DOHH2 (cell line): ENCODE results near the gene ERC2.

Experiments
- EZH2phosphoT487 ChIP-seq: fragments of 200-600 bp; sonication (generic); IDR thresholded peaks from 2 replicates; pipeline ENCODE4 v1.6.1; 2017; ENCODE audit warnings: borderline replicate concordance, mild to moderate bottlenecking, antibody characterized with exemption, low read length, moderate library complexity, mixed read lengths
- TF ChIP-seq, protein P1 (sequence below): fragments of 200-600 bp; sonication (generic); IDR thresholded peaks from one replicate; pipeline ENCODE4 v1.5.1; 2014; ENCODE audit warnings: antibody characterized with exemption, mild to moderate bottlenecking, low read depth, low read length; ENCODE audit not compliant: poor library complexity, severe bottlenecking

DNA sequence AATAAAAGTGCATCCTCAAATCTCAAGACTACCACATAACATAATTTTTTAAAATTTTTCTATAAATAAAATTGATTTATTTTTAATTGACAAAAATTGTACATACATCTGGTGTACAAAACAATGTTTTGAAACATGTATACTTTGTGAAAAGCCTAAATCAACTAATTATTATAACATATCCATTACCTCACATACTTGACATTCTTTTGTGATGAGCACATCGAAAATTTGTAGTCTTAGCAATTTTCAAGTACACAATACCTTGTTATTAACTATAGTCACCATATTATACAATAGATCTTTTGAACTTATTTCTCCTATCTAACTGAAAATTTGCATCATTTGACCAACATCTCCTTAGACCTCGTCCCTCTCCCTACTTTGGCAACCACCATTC lies 973.3 kb downstream of the ERC2 start:
- TF ChIP-seq, protein P1, sequence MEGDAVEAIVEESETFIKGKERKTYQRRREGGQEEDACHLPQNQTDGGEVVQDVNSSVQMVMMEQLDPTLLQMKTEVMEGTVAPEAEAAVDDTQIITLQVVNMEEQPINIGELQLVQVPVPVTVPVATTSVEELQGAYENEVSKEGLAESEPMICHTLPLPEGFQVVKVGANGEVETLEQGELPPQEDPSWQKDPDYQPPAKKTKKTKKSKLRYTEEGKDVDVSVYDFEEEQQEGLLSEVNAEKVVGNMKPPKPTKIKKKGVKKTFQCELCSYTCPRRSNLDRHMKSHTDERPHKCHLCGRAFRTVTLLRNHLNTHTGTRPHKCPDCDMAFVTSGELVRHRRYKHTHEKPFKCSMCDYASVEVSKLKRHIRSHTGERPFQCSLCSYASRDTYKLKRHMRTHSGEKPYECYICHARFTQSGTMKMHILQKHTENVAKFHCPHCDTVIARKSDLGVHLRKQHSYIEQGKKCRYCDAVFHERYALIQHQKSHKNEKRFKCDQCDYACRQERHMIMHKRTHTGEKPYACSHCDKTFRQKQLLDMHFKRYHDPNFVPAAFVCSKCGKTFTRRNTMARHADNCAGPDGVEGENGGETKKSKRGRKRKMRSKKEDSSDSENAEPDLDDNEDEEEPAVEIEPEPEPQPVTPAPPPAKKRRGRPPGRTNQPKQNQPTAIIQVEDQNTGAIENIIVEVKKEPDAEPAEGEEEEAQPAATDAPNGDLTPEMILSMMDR, result no peak
- TF ChIP-seq EZH2phosphoT487, result no peak
